Upper lobe of left lung (tissue), 6 donors: ENCODE results near the gene IL12RB2. TPM values are rescaled to one million over a fixed set of nuclear protein-coding genes. Genes with fewer than 3 reads are reported as not detected.
"Not testable (repeated sequence)": the region's sequence is repeated elsewhere in the genome, so short reads cannot be mapped to it uniquely, and the experiment has no call there.

ENCODE experiments used
- ATAC-seq, 2 donors: fragments of 200-7000 bp; cut with Tn5 transposase; one replicate each; pipeline ENCODE4 v1.9.1; 2022; ENCODE audit warnings: mild to moderate bottlenecking in 2 of 2, moderate library complexity in 2 of 2; ENCODE audit not compliant: low FRiP score in 2 of 2
- DNase-seq, 2 donors: peaks; one replicate each; pipeline ENCODE4 v3.0.0-alpha.2; 2019 to 2020
- H3K27ac ChIP-seq, 4 donors: fragments of 200-600 bp; sonication (generic); one replicate each; pipeline ENCODE4 v1.5.1; 2016 to 2019
- H3K27me3 ChIP-seq, 4 donors: fragments of 200-600 bp; sonication (generic); one replicate each; pipeline ENCODE4 v1.5.1; 2017 to 2019
- H3K36me3 ChIP-seq, 4 donors: fragments of 200-600 bp; sonication (generic); one replicate each; pipeline ENCODE4 v1.5.1; 2016 to 2019
- H3K4me1 ChIP-seq, 4 donors: fragments of 200-600 bp; sonication (generic); one replicate each; pipeline ENCODE4 v1.5.1; 2018 to 2019
- H3K4me3 ChIP-seq, 4 donors: fragments of 200-600 bp; sonication (generic); one replicate each; pipeline ENCODE4 v1.5.1; 2017 to 2019; ENCODE audit warnings: mild to moderate bottlenecking in 2 of 4, moderate library complexity in 1 of 4
- H3K9me3 ChIP-seq, 4 donors: fragments of 200-600 bp; sonication (generic); one replicate each; pipeline ENCODE4 v1.5.1; 2018 to 2019
- CTCF ChIP-seq, 6 experiments: fragments of 450-650 bp in 4 of 6; fragments of 200-600 bp in 2 of 6; sonication (generic) in 2 of 6; IDR thresholded peaks; one replicate each; pipeline ENCODE4 v1.5.1; 2016 to 2019; ENCODE audit warnings: antibody characterized with exemption in 6 of 6
- EP300 ChIP-seq, 4 donors: sonication (generic); formaldehyde crosslinking; IDR thresholded peaks; one replicate each; pipeline ENCODE4 v1.5.1; 2017; ENCODE audit warnings: antibody characterized with exemption in 4 of 4, control low read depth in 2 of 4
- POLR2A ChIP-seq, 4 donors: fragments of 450-650 bp; IDR thresholded peaks; one replicate each; pipeline ENCODE4 v1.5.1; 2016 to 2017; ENCODE audit warnings: antibody characterized with exemption in 4 of 4, mild to moderate bottlenecking in 2 of 4
- POLR2AphosphoS5 ChIP-seq, 2 donors: sonication (generic); formaldehyde crosslinking; IDR thresholded peaks; one replicate each; pipeline ENCODE4 v1.5.1; 2017; ENCODE audit warnings: antibody characterized with exemption in 2 of 2
- WGBS, 2 donors: methylation state at CpG; one replicate each; pipeline ENCODE4 v1.1.5; 2017 to 2018; 5-methylcytosine and 5-hydroxymethylcytosine counted together
- total RNA-seq, 6 donors: library from RNA; depleted of rRNA in 4 of 6; stranded (reverse); fragments of >200 nt in 4 of 6; gene quantifications; one replicate each; pipeline versions ENCODE4 v1.1.0 to v1.2.1, GENCODE V29; 2016 to 2021
- donor health status: DM: no; HTN: no; CAD: no; lungs with moderate emphysema.
- donor health status: DM: no; HTN: yes; CAD: no; lungs with severe emphysema.

The IL12RB2 gene
- total RNA-seq, 6 donors from 2014 or later, result 0.33 to 1.6 (median 0.74) TPM; not detected in 1

- TF ChIP-seq POLR2A (IDR thresholded peaks at IDR 0.05) (no peak), CTCF (IDR thresholded peaks at IDR 0.05) (no peak), POLR2AphosphoS5 (IDR thresholded peaks at IDR 0.05) (no peak), EP300 (IDR thresholded peaks at IDR 0.05) (no peak)
- no peak for DNase-seq
- Histone ChIP-seq H3K27me3 (no peaks in the 10 kb centered on the region), H3K9me3 (no peaks in the 10 kb centered on the region), H3K27ac (peak overlapping the region in 1 of 4 donors; percentile 10), H3K4me1 (peaks cover 0 to 22% (median 5%) of the 10 kb centered on the region in 4 donors), H3K36me3 (peaks cover 24 to 89% (median 52%) of the 10 kb centered on the region in 4 donors), H3K4me3 (no peak overlapping the region)
- WGBS, 2 donors, result 69 to 76% methylated on average over 2 of the region's 2 CpGs
- peak in 1 of 2 donors; percentile 22 for ATAC-seq
Observed at GRCh38 chr1:67414574-67414973, 106.9 kb downstream of the IL12RB2 start.

GRCh38 chr1:67415041-67415440 lies 107.4 kb downstream of the IL12RB2 start:
- Histone ChIP-seq H3K9me3 (no peaks in the 10 kb centered on the region), H3K27ac (peak overlapping the region in 1 of 4 donors; percentile 10), H3K27me3 (no peaks in the 10 kb centered on the region), H3K36me3 (peaks cover 24 to 92% (median 52%) of the 10 kb centered on the region in 4 donors), H3K4me1 (peaks cover 0 to 22% (median 6%) of the 10 kb centered on the region in 4 donors), H3K4me3 (no peak overlapping the region)
- DNase-seq (peak in 1 of 2 donors; percentile 39), ATAC-seq (no peak)
- 87% methylated on average over 13 of the region's 13 CpGs for WGBS, 2 donors
- TF ChIP-seq POLR2AphosphoS5 (IDR thresholded peaks at IDR 0.05), result no peak
- no peak for TF ChIP-seq POLR2A (IDR thresholded peaks at IDR 0.05)
- TF ChIP-seq CTCF (IDR thresholded peaks at IDR 0.05), result no peak
- no peak for TF ChIP-seq EP300 (IDR thresholded peaks at IDR 0.05)

- H3K4me3 ChIP-seq, DNase-seq, ATAC-seq, H3K9me3 ChIP-seq, H3K27me3 ChIP-seq: not testable (repeated sequence)
- peaks cover 4 to 25% (median 6%) of the 10 kb centered on the region in 4 donors for H3K4me1 ChIP-seq
- WGBS, 2 donors, result 60 to 66% methylated on average over 4 of the region's 4 CpGs
- peaks cover 26 to 100% (median 66%) of the 10 kb centered on the region in 4 donors for H3K36me3 ChIP-seq
- peak overlapping the region in 1 of 4 donors; percentile 40 for H3K27ac ChIP-seq
Observed at GRCh38 chr1:67417733-67418132, 110.1 kb downstream of the IL12RB2 start.

GRCh38 chr1:67418839-67419586 lies 111.3 kb downstream of the IL12RB2 start:
- WGBS, 2 donors, result 66 to 71% methylated on average over 6 of the region's 6 CpGs
- no peak for ATAC-seq
- H3K4me1 ChIP-seq, result peaks cover 4 to 25% (median 6%) of the 10 kb centered on the region in 4 donors

More at GRCh38 chr1:67418839-67419586, 111.3 kb downstream of the IL12RB2 start:
- H3K4me3 ChIP-seq, result no peak overlapping the region
- TF ChIP-seq POLR2AphosphoS5 (IDR thresholded peaks at IDR 0.05) (no peak), POLR2A (IDR thresholded peaks at IDR 0.05) (no peak), EP300 (IDR thresholded peaks at IDR 0.05) (no peak), CTCF (IDR thresholded peaks at IDR 0.05) (no peak)
- H3K27me3 ChIP-seq, result no peaks in the 10 kb centered on the region
- H3K36me3 ChIP-seq, result peaks cover 30 to 100% (median 67%) of the 10 kb centered on the region in 4 donors
- DNase-seq, result no peak
- H3K9me3 ChIP-seq, result no peaks in the 10 kb centered on the region
- H3K27ac ChIP-seq, result peak overlapping the region in 1 of 4 donors; percentile 11
